Measurements from ENCODE around the gene TBX2. TPM values are rescaled to one million over a fixed set of nuclear protein-coding genes. Genes with fewer than 3 reads are reported as not detected.

TBX2 gene
- total RNA-seq, 2 experiments from 2014 or later = not detected

- H3K36me3 Mint-ChIP-seq (ENCODE audit: low read depth) = no peaks in the 10 kb centered on the region
- no peak overlapping the region for H3K27ac Mint-ChIP-seq
- no peaks in the 10 kb centered on the region for H3K27me3 Mint-ChIP-seq
- CTCF ChIA-PET = no interaction called here
- no peak overlapping the region for H3K4me3 Mint-ChIP-seq
- POLR2A ChIA-PET = no interaction called here
- H3K4me1 Mint-ChIP-seq = no peaks in the 10 kb centered on the region
- H3K9me3 Mint-ChIP-seq = no peaks in the 10 kb centered on the region
- DNase-seq = no peak
Observed at GRCh38 chr17:61376931-61377838, 22.5 kb upstream of the TBX2 start.

- CTCF ChIA-PET = no interaction called here
- POLR2A ChIA-PET = no interaction called here
- Mint-ChIP-seq H3K27me3 (no peaks in the 10 kb centered on the region), H3K4me3 (no peak overlapping the region), H3K9me3 (no peaks in the 10 kb centered on the region), H3K36me3 (ENCODE audit: low read depth) (no peaks in the 10 kb centered on the region), H3K27ac (no peak overlapping the region), H3K4me1 (no peaks in the 10 kb centered on the region)
- no peak for DNase-seq
Observed at GRCh38 chr17:61378658-61379456, 20.8 kb upstream of the TBX2 start.

- no peaks in the 10 kb centered on the region for H3K36me3 Mint-ChIP-seq (ENCODE audit: low read depth)
- CTCF ChIA-PET = no interaction called here
- POLR2A ChIA-PET = no interaction called here
- H3K9me3 Mint-ChIP-seq = no peaks in the 10 kb centered on the region
- no peaks in the 10 kb centered on the region for H3K4me1 Mint-ChIP-seq
- H3K27me3 Mint-ChIP-seq = no peaks in the 10 kb centered on the region
- no peak for DNase-seq
- H3K4me3 Mint-ChIP-seq = no peak overlapping the region
- H3K27ac Mint-ChIP-seq = no peak overlapping the region
Observed at GRCh38 chr17:61379457-61380216, 20.0 kb upstream of the TBX2 start.

- Mint-ChIP-seq H3K9me3 (no peaks in the 10 kb centered on the region), H3K27ac (no peak overlapping the region), H3K36me3 (ENCODE audit: low read depth) (no peaks in the 10 kb centered on the region), H3K27me3 (no peaks in the 10 kb centered on the region), H3K4me1 (no peaks in the 10 kb centered on the region), H3K4me3 (no peak overlapping the region)
- DNase-seq = no peak
- ChIA-PET POLR2A (no interaction called here), CTCF (no interaction called here)
Observed at GRCh38 chr17:61380217-61380835, 19.3 kb upstream of the TBX2 start.

- H3K27ac Mint-ChIP-seq = no peak overlapping the region
- CTCF ChIA-PET = interaction anchor here (1.2 kb wide), 1 partner anchor 8 kb away, joined by 3 read pairs; no protein-coding TSS in a partner anchor
- H3K27me3 Mint-ChIP-seq = no peaks in the 10 kb centered on the region
- no peaks in the 10 kb centered on the region for H3K9me3 Mint-ChIP-seq
- no peaks in the 10 kb centered on the region for H3K4me1 Mint-ChIP-seq
- no peak overlapping the region for H3K4me3 Mint-ChIP-seq
- POLR2A ChIA-PET = no interaction called here
- DNase-seq = no peak
- H3K36me3 Mint-ChIP-seq (ENCODE audit: low read depth) = no peaks in the 10 kb centered on the region
Observed at GRCh38 chr17:61380836-61381525, 18.7 kb upstream of the TBX2 start.

GRCh38 chr17:61381537-61381936 is 18.1 kb upstream of the TBX2 start:
- no peak for DNase-seq
- CTCF ChIA-PET = interaction anchor here (1.2 kb wide), 1 partner anchor 8 kb away, joined by 3 read pairs; no protein-coding TSS in a partner anchor

GRCh38 chr17:61382796-61383688 is 16.6 kb upstream of the TBX2 start:
- DNase-seq = no peak
- Mint-ChIP-seq H3K36me3 (ENCODE audit: low read depth) (no peaks in the 10 kb centered on the region), H3K27me3 (no peaks in the 10 kb centered on the region), H3K4me1 (no peaks in the 10 kb centered on the region), H3K9me3 (no peaks in the 10 kb centered on the region), H3K27ac (no peak overlapping the region), H3K4me3 (no peak overlapping the region)
- ChIA-PET CTCF (no interaction called here), POLR2A (no interaction called here)

More at GRCh38 chr17:61381537-61381936, 18.1 kb upstream of the TBX2 start:
- Mint-ChIP-seq H3K4me3 (no peak overlapping the region), H3K36me3 (ENCODE audit: low read depth) (no peaks in the 10 kb centered on the region), H3K4me1 (no peaks in the 10 kb centered on the region), H3K27ac (peak overlapping the region; percentile 50), H3K9me3 (no peaks in the 10 kb centered on the region), H3K27me3 (no peaks in the 10 kb centered on the region)
- POLR2A ChIA-PET = no interaction called here

GRCh38 chr17:61383689-61384201 is 15.9 kb upstream of the TBX2 start:
- Mint-ChIP-seq H3K27ac (no peak overlapping the region), H3K27me3 (no peaks in the 10 kb centered on the region), H3K9me3 (no peaks in the 10 kb centered on the region), H3K4me1 (no peaks in the 10 kb centered on the region), H3K4me3 (no peak overlapping the region), H3K36me3 (ENCODE audit: low read depth) (no peaks in the 10 kb centered on the region)
- no peak for DNase-seq
- POLR2A ChIA-PET = no interaction called here
- CTCF ChIA-PET = no interaction called here

- no peak overlapping the region for H3K4me3 Mint-ChIP-seq
- H3K27me3 Mint-ChIP-seq = no peaks in the 10 kb centered on the region
- H3K4me1 Mint-ChIP-seq = peaks cover under 1% of the 10 kb centered on the region
- ChIA-PET POLR2A (no interaction called here), CTCF (no interaction called here)
- no peak for DNase-seq
- no peaks in the 10 kb centered on the region for H3K36me3 Mint-ChIP-seq (ENCODE audit: low read depth)
- no peaks in the 10 kb centered on the region for H3K9me3 Mint-ChIP-seq
- no peak overlapping the region for H3K27ac Mint-ChIP-seq
Observed at GRCh38 chr17:61384354-61384691, 15.3 kb upstream of the TBX2 start.

GRCh38 chr17:61384692-61385576 is 14.7 kb upstream of the TBX2 start:
- Mint-ChIP-seq H3K36me3 (ENCODE audit: low read depth) (no peaks in the 10 kb centered on the region), H3K27me3 (no peaks in the 10 kb centered on the region), H3K4me1 (peaks cover 1% of the 10 kb centered on the region), H3K9me3 (no peaks in the 10 kb centered on the region), H3K4me3 (no peak overlapping the region), H3K27ac (no peak overlapping the region)
- ChIA-PET POLR2A (interaction anchor here (0.7 kb wide), 1 partner anchor 1106 kb away, joined by 4 read pairs; no protein-coding TSS in a partner anchor), CTCF (no interaction called here)
- DNase-seq = no peak

Data from activated CD4-positive, alpha-beta T cell treated with anti-CD3 and anti-CD28 coated beads, Interleukin-2, amount 10 ng/mL, durations not matched to agents 7 days and 5 days (primary cell).